H1 (cell line): ENCODE results near the gene PBX1. TPM values are rescaled to one million over a fixed set of nuclear protein-coding genes. Genes with fewer than 3 reads are reported as not detected.

ENCODE experiments used
- CTCF ChIA-PET: fragments of 300-600 bp; sonication (Branson Sonifier 250); formaldehyde crosslinking; loops from one replicate; lab custom pipeline; 2021; ENCODE audit not compliant: partially characterized antibody; lab: Charles Lee
- POLR2A ChIA-PET: fragments of 300-600 bp; sonication (Branson Sonifier 250); formaldehyde crosslinking; loops from one replicate; lab custom pipeline; 2021; ENCODE audit warnings: inconsistent platforms; ENCODE audit not compliant: partially characterized antibody; lab: Charles Lee
- DNase-seq, 2 experiments: peaks; one replicate each; pipeline versions ENCODE4 v3.0.0 to v3.0.0-alpha.2; 2010 to 2022; ENCODE audit warnings: low spot score in 2 of 2, low read depth in 1 of 2, mixed read lengths in 1 of 2
- FAIRE-seq: peaks from 2 replicates; lab custom pipeline; 2011; peaks lifted over from hg19 to GRCh38; lab: Jason Lieb, UNC
- H2AFZ ChIP-seq: 2 replicates; pipeline ENCODE4 v1.8.1; 2012; ENCODE audit warnings: low read length, inconsistent platforms
- H2AK5ac ChIP-seq: 2 replicates; pipeline ENCODE4 v1.6.1; 2013; ENCODE audit warnings: low read depth, low read length
- H2BK120ac ChIP-seq: replicated peaks from 2 replicates; pipeline ENCODE3; 2013; ENCODE audit warnings: low read depth, low read length, inconsistent platforms
- H2BK12ac ChIP-seq: 2 replicates; pipeline ENCODE4 v1.6.1; 2013; ENCODE audit warnings: low read depth, low read length
- H2BK15ac ChIP-seq: 2 replicates; pipeline ENCODE4 v1.6.1; 2013; ENCODE audit warnings: low read length
- H2BK20ac ChIP-seq: 2 replicates; pipeline ENCODE4 v1.6.1; 2013; ENCODE audit warnings: low read length
- H2BK5ac ChIP-seq: 2 replicates; pipeline ENCODE4 v1.6.1; 2013; ENCODE audit warnings: low read depth, low read length
- H3K14ac ChIP-seq: 2 replicates; pipeline ENCODE4 v1.6.1; 2013; ENCODE audit warnings: inconsistent platforms; ENCODE audit not compliant: insufficient read length
- H3K18ac ChIP-seq: 2 replicates; pipeline ENCODE4 v1.6.1; 2013; ENCODE audit warnings: low read length; ENCODE audit errors: extremely low read depth
- H3K23ac ChIP-seq: 2 replicates; pipeline ENCODE4 v1.6.1; 2013; ENCODE audit warnings: inconsistent platforms; ENCODE audit not compliant: insufficient read length
- H3K23me2 ChIP-seq: 2 replicates; pipeline ENCODE4 v1.6.1; 2013; ENCODE audit warnings: low read depth, low read length
- H3K27ac ChIP-seq: 2 replicates; pipeline ENCODE4 v1.6.1; 2011; ENCODE audit warnings: low read depth, low read length, inconsistent platforms
- H3K27me3 ChIP-seq, 4 experiments: replicated peaks in 1 of 4; 1 replicate in 1 of 4; 2 replicates in 3 of 4; pipeline versions ENCODE4 v1.6.1 to v1.8.1; 2011 to 2013; ENCODE audit warnings: low read length in 3 of 4, mild to moderate bottlenecking in 3 of 4, inconsistent platforms in 2 of 4, mixed read lengths in 2 of 4, moderate library complexity in 1 of 4; ENCODE audit not compliant: control insufficient read depth in 3 of 4, insufficient read depth in 3 of 4; ENCODE audit errors: extremely low read depth in 1 of 4
- H3K36me3 ChIP-seq, 4 experiments: 2 replicates each; pipeline versions ENCODE4 v1.6.1 to v1.8.1; 2011 to 2013; ENCODE audit warnings: mild to moderate bottlenecking in 4 of 4, low read length in 3 of 4, moderate library complexity in 2 of 4, control low read depth in 1 of 4, inconsistent platforms in 1 of 4; ENCODE audit not compliant: insufficient read depth in 4 of 4, control insufficient read depth in 2 of 4
- H3K4ac ChIP-seq: replicated peaks from 2 replicates; pipeline ENCODE3; 2013; ENCODE audit warnings: low read length, low read depth, mixed read lengths, inconsistent platforms; ENCODE audit not compliant: insufficient read length
- H3K4me1 ChIP-seq, 4 experiments: replicated peaks in 1 of 4; 1 replicate in 1 of 4; 2 replicates in 3 of 4; pipeline versions ENCODE4 v1.6.1 to v1.8.1; 2011 to 2013; ENCODE audit warnings: low read length in 3 of 4, inconsistent platforms in 2 of 4, mixed read lengths in 1 of 4; ENCODE audit not compliant: insufficient read depth in 4 of 4, control insufficient read depth in 3 of 4
- H3K4me2 ChIP-seq, 2 experiments: 2 replicates each; pipeline versions ENCODE4 v1.6.1 to v1.8.1; 2011 to 2013; ENCODE audit warnings: low read depth in 2 of 2, low read length in 2 of 2, control low read depth in 1 of 2, inconsistent platforms in 1 of 2, mild to moderate bottlenecking in 1 of 2; ENCODE audit not compliant: insufficient read depth in 1 of 2
- H3K4me3 ChIP-seq, 4 experiments: fragments of 200-600, 300-600 bp in 1 of 4; sonication (generic), shearing (Covaris generic), sonication (Bioruptor Twin) in 1 of 4; 2 replicates each; pipeline versions ENCODE4 v1.5.1 to v1.8.1; 2011 to 2016; ENCODE audit warnings: low read length in 4 of 4, low read depth in 3 of 4, control low read depth in 2 of 4, inconsistent platforms in 2 of 4, mild to moderate bottlenecking in 2 of 4, mixed read lengths in 1 of 4, moderate library complexity in 1 of 4; ENCODE audit not compliant: insufficient read depth in 2 of 4; ENCODE audit errors: extremely low read depth in 1 of 4
- H3K56ac ChIP-seq: replicated peaks from 2 replicates; pipeline ENCODE3; 2013; ENCODE audit warnings: low read depth, mild to moderate bottlenecking, mixed read lengths, low read length, inconsistent platforms; ENCODE audit not compliant: insufficient read length
- H3K79me1 ChIP-seq: 2 replicates; pipeline ENCODE4 v1.6.1; 2013; ENCODE audit warnings: low read depth, low read length, control low read depth
- H3K79me2 ChIP-seq, 2 experiments: 2 replicates each; pipeline versions ENCODE4 v1.6.1 to v1.8.1; 2012 to 2013; ENCODE audit warnings: low read length in 2 of 2, mild to moderate bottlenecking in 2 of 2, inconsistent platforms in 1 of 2; ENCODE audit not compliant: insufficient read depth in 2 of 2, control insufficient read depth in 1 of 2
- H3K9ac ChIP-seq, 4 experiments: replicated peaks in 1 of 4; 1 replicate in 1 of 4; 2 replicates in 3 of 4; pipeline versions ENCODE4 v1.6.1 to v1.8.1; 2011 to 2013; ENCODE audit warnings: low read depth in 3 of 4, low read length in 3 of 4, control low read depth in 2 of 4, mild to moderate bottlenecking in 2 of 4, moderate library complexity in 2 of 4, inconsistent platforms in 1 of 4; ENCODE audit errors: extremely low read depth in 1 of 4
- H3K9me3 ChIP-seq, 2 experiments: 2 replicates each; pipeline versions ENCODE4 v1.6.1 to v1.8.1; 2012 to 2013; ENCODE audit warnings: mild to moderate bottlenecking in 2 of 2, moderate library complexity in 2 of 2, control low read depth in 1 of 2, inconsistent platforms in 1 of 2, low read depth in 1 of 2, low read length in 1 of 2, mixed read lengths in 1 of 2; ENCODE audit not compliant: insufficient read depth in 2 of 2
- H4K20me1 ChIP-seq, 2 experiments: replicated peaks in 1 of 2; 2 replicates each; pipeline versions ENCODE3 to v1.8.1; 2011 to 2013; ENCODE audit warnings: inconsistent platforms in 2 of 2, low read length in 2 of 2, mild to moderate bottlenecking in 1 of 2; ENCODE audit not compliant: insufficient read depth in 2 of 2, control insufficient read depth in 1 of 2
- H4K5ac ChIP-seq: 2 replicates; pipeline ENCODE4 v1.6.1; 2013; ENCODE audit warnings: low read length, low read depth, mixed read lengths, inconsistent platforms; ENCODE audit not compliant: insufficient read length
- H4K8ac ChIP-seq: 2 replicates; pipeline ENCODE4 v1.8.0; 2013; ENCODE audit warnings: mild to moderate bottlenecking, moderate library complexity, low read length, inconsistent platforms; ENCODE audit not compliant: insufficient read depth; ENCODE audit errors: extremely low read depth
- H4K91ac ChIP-seq: replicated peaks from 2 replicates; pipeline ENCODE3; 2013; ENCODE audit warnings: low read length, mixed read lengths, inconsistent platforms; ENCODE audit not compliant: insufficient read length
- ATF2 ChIP-seq: IDR thresholded peaks from 2 replicates; pipeline ENCODE4 v1.6.1; 2012; ENCODE audit warnings: low read length, inconsistent platforms
- EZH2 ChIP-seq: fragments of 200-600 bp; sonication (generic); IDR thresholded peaks from 2 replicates; pipeline ENCODE4 v1.7.1; 2012; ENCODE audit warnings: low read depth, mild to moderate bottlenecking, moderate library complexity, low read length, inconsistent platforms; ENCODE audit not compliant: severe bottlenecking
- JUN ChIP-seq: IDR thresholded peaks from 2 replicates; pipeline ENCODE4 v1.6.1; 2011; ENCODE audit warnings: low read depth, mild to moderate bottlenecking, improper control_type of control experiment, low read length
- NRF1 ChIP-seq: IDR thresholded peaks from 2 replicates; pipeline ENCODE4 v1.6.1; 2011; ENCODE audit warnings: mild to moderate bottlenecking, low read depth, low read length, improper control_type of control experiment
- SIRT6 ChIP-seq: IDR thresholded peaks from one replicate; pipeline ENCODE4 v1.7.1; 2012; ENCODE audit warnings: low read length, inconsistent platforms
- USF2 ChIP-seq: IDR thresholded peaks from 2 replicates; pipeline ENCODE4 v1.6.1; 2011; ENCODE audit warnings: low read length, improper control_type of control experiment
- YY1 ChIP-seq: IDR thresholded peaks from 2 replicates; pipeline ENCODE4 v1.6.1; 2011; ENCODE audit warnings: low read depth, mild to moderate bottlenecking, low read length
- WGBS, 2 experiments: shearing (Covaris generic) in 1 of 2; methylation state at CpG; one replicate each; pipeline versions ENCODE4 v1.1.6 to v1.1.7; 2013 to 2015; ENCODE audit warnings: low lambda C conversion rate in 2 of 2, mixed read lengths in 2 of 2, inconsistent platforms in 1 of 2, low coverage in 1 of 2, missing lambda C conversion rate in 1 of 2; ENCODE audit not compliant: insufficient replicate concordance in 2 of 2, insufficient coverage in 1 of 2, insufficient read length in 1 of 2; ENCODE audit errors: extremely low coverage in 1 of 2, missing lambda C conversion rate in 1 of 2; 5-methylcytosine and 5-hydroxymethylcytosine counted together
- polyA plus RNA-seq, 7 experiments: library from polyadenylated mRNA; depleted of rRNA in 3 of 7; stranded (reverse) in 5 of 7; unstranded in 2 of 7; fragments of >200 nt in 5 of 7; fragments of 200-250 nt in 2 of 7; gene quantifications; 1 replicate in 5 of 7; 2 replicates in 1 of 7; 4 replicates in 1 of 7; pipeline versions ENCODE4 v1.2.1 to v1.2.3, GENCODE V29; 2011 to 2013; ENCODE audit warnings: missing spikeins in 2 of 7, mixed read lengths in 2 of 7
- total RNA-seq: library from RNA; stranded (reverse); fragmentation: NEBNext Ultra II Directional; extraction: Animal tissue kit (Norgen Biotek cat#: 25700); gene quantifications from 2 replicates; pipeline ENCODE4 v1.2.1, GENCODE V29; 2021

Gene PBX1
- total and polyA plus RNA-seq, 2 of the 8 experiments (the other 6 are each of a cell fraction or from before 2014, with no cell fraction given): 87.4 to 124 TPM

- Histone ChIP-seq H3K4me1 (peaks cover 6 to 17% (median 12%) of the 10 kb centered on the region in 4 experiments; a peak in 6 of 7 replicates), H3K36me3 (no peaks in the 10 kb centered on the region), H2BK120ac (no peak overlapping the region), H4K8ac (no peak overlapping the region), H3K79me1 (peaks cover 27% of the 10 kb centered on the region), H2AFZ (no peak overlapping the region), H2BK5ac (no peak overlapping the region), H3K14ac (no peak overlapping the region), H3K23me2 (no peaks in the 10 kb centered on the region), H3K27ac (no peak overlapping the region), H2AK5ac (no peak overlapping the region; the same call in 1 of the 2 replicates), H2BK15ac (no peak overlapping the region), H2BK20ac (no peak overlapping the region), H4K5ac (no peak overlapping the region), H4K20me1 (peaks cover 20 to 24% of the 10 kb centered on the region in 2 experiments), H3K9ac (no peak overlapping the region), H3K9me3 (no peaks in the 10 kb centered on the region), H3K27me3 (no peaks in the 10 kb centered on the region), H3K23ac (no peak overlapping the region), H2BK12ac (no peak overlapping the region), H3K4me3 (no peak overlapping the region), H4K91ac (no peak overlapping the region), H3K56ac (no peak overlapping the region), H3K18ac (no peak overlapping the region), H3K4ac (no peak overlapping the region), H3K4me2 (no peak overlapping the region), H3K79me2 (peaks cover 15 to 97% of the 10 kb centered on the region in 2 experiments)
- DNase-seq: no peak
- ChIA-PET POLR2A (no interaction called here), CTCF (interaction anchor here (0.6 to 1.3 kb wide), 10 partner anchors 11 to 750 kb away, joined by 3 to 4 read pairs (median 3); no protein-coding TSS in a partner anchor)
- WGBS, 2 experiments: 84% methylated on average over 1 of the region's 1 CpG; no CpG with 5 or more reads in 1 of the 2 experiments
- no peak for TF ChIP-seq NRF1
- no peak for TF ChIP-seq EZH2
- TF ChIP-seq ATF2: no peak
- no peak for TF ChIP-seq USF2
- TF ChIP-seq SIRT6: no peak
- TF ChIP-seq YY1: no peak
- no peak for TF ChIP-seq JUN
- no peak for FAIRE-seq
These were observed 104.0 kb downstream of the PBX1 start for GRCh38 chr1:164662955-164663354.
